Kidney (tissue), 14 donors: ENCODE data around the gene WTAP. TPM values are rescaled to one million over a fixed set of nuclear protein-coding genes. Genes with fewer than 3 reads are reported as not detected.

Source experiments
- DNase-seq, 5 donors: peaks; one replicate each; pipeline ENCODE4 v3.0.0-alpha.2; 2013 to 2020
- FAIRE-seq: peaks from 2 replicates; lab custom pipeline; 2012; peaks lifted over from hg19 to GRCh38; lab: Jason Lieb, UNC
- H3K27ac ChIP-seq, 2 donors: one replicate each; pipeline ENCODE4 v1.7.0; 2013; ENCODE audit warnings: low read depth in 2 of 2, low read length in 2 of 2, inconsistent platforms in 1 of 2
- H3K27me3 ChIP-seq: one replicate; pipeline ENCODE4 v1.7.1; 2013; ENCODE audit warnings: low read length, inconsistent platforms; ENCODE audit not compliant: control insufficient read depth, insufficient read depth
- H3K36me3 ChIP-seq, 3 donors: one replicate each; pipeline versions ENCODE4 v1.7.0 to v1.7.1; 2013; ENCODE audit warnings: low read length in 3 of 3, control low read depth in 1 of 3, inconsistent platforms in 1 of 3; ENCODE audit not compliant: insufficient read depth in 3 of 3, control insufficient read depth in 2 of 3
- H3K4me1 ChIP-seq, 3 donors: one replicate each; pipeline versions ENCODE4 v1.7.0 to v1.7.1; 2013; ENCODE audit warnings: low read length in 3 of 3, inconsistent platforms in 1 of 3, low read depth in 1 of 3; ENCODE audit not compliant: control insufficient read depth in 2 of 3, insufficient read depth in 2 of 3
- H3K4me3 ChIP-seq, 3 donors: one replicate each; pipeline versions ENCODE4 v1.7.0 to v1.8.1; 2013; ENCODE audit warnings: low read length in 3 of 3, control low read depth in 1 of 3, inconsistent platforms in 1 of 3
- H3K9ac ChIP-seq, 3 donors: one replicate each; pipeline versions ENCODE4 v1.7.0 to v1.7.1; 2013; ENCODE audit warnings: low read length in 3 of 3, control low read depth in 1 of 3, inconsistent platforms in 1 of 3
- H3K9me3 ChIP-seq, 3 donors: one replicate each; pipeline versions ENCODE4 v1.7.0 to v1.7.1; 2013; ENCODE audit warnings: low read length in 3 of 3, control low read depth in 1 of 3, inconsistent platforms in 1 of 3; ENCODE audit not compliant: control insufficient read depth in 2 of 3, insufficient read depth in 1 of 3
- intact Hi-C: fragments of 100-400 bp; cut with DNase I; formaldehyde crosslinking; loops from one replicate; pipeline ENCODE4 v1.11.1; 2022
- polyA plus RNA-seq: library from polyadenylated mRNA; stranded (reverse); fragments of 350-450 nt; fragmentation: Illumina TruSeq; extraction: RNeasy Lipid Tissue Mini Kit (QIAGEN cat#74804); gene quantifications from one replicate; pipeline ENCODE4 v1.2.3, GENCODE V29; 2014; ENCODE audit warnings: low read depth, low replicate concordance; ENCODE audit not compliant: insufficient read depth
- total RNA-seq: library from RNA; stranded (reverse); fragmentation: NEBNext Ultra II Directional; extraction: Animal tissue kit (Norgen Biotek cat#: 25700); gene quantifications from one replicate; pipeline ENCODE4 v1.2.1, GENCODE V29; 2021
- TF ChIP-seq, protein P1 (sequence below): IDR thresholded peaks from 3 replicates; pipeline ENCODE4 v1.5.1; 2012; ENCODE audit warnings: mild to moderate bottlenecking, moderate library complexity, borderline replicate concordance; ENCODE audit not compliant: insufficient read depth; ENCODE audit errors: extremely low read depth
- donor health status: control.
- donor health status: control.
- donor health status: control.
- donor health status: control.
- donor health status: control.
- donor health status: DM: yes; HTN: yes; CAD: no.
- donor health status: Normal renal cell carcinoma (clear cell type).

Gene WTAP
- total and polyA plus RNA-seq, 2 donors from 2014 or later, result 63.5 to 108 TPM

DNA sequence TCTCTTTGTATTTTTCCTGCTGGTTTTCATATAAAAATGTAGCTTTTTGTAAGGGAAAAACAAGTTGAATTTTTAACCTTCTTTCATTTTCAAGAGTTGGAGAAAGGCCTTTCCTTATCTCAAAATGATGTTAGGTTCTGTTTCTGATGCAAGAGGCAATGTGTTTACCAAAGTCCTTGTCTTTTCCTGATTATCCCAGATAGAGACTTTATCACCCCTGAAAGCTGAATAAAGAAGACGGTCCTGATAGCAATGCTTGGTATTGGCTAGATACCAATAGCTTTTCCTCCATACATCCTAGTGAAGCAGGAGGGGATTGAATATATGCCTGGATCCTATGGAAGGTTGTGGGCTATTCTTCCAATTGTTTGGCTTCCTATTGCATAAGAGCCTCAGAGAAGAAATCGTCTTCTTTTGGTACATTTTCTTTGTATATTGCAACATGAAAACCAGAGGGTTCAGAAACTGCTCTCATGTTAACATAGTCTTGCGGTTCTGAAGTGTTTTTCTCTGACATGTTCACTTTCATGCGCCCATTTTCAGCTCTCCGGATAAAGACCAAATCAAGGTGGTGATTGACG is 78.2 kb downstream of the WTAP start:
- H3K4me3 ChIP-seq, result no peak overlapping the region
- DNase-seq (no peak), FAIRE-seq (no peak)

More for the DNA sequence above, 78.2 kb downstream of the WTAP start:
- H3K27ac ChIP-seq, result no peak overlapping the region
- H3K36me3 ChIP-seq, result no peaks in the 10 kb centered on the region
- H3K27me3 ChIP-seq, result no peaks in the 10 kb centered on the region
- intact Hi-C loops, result no loop called here
- H3K4me1 ChIP-seq, result no peaks in the 10 kb centered on the region
- H3K9me3 ChIP-seq, result no peaks in the 10 kb centered on the region
- TF ChIP-seq, protein P1, sequence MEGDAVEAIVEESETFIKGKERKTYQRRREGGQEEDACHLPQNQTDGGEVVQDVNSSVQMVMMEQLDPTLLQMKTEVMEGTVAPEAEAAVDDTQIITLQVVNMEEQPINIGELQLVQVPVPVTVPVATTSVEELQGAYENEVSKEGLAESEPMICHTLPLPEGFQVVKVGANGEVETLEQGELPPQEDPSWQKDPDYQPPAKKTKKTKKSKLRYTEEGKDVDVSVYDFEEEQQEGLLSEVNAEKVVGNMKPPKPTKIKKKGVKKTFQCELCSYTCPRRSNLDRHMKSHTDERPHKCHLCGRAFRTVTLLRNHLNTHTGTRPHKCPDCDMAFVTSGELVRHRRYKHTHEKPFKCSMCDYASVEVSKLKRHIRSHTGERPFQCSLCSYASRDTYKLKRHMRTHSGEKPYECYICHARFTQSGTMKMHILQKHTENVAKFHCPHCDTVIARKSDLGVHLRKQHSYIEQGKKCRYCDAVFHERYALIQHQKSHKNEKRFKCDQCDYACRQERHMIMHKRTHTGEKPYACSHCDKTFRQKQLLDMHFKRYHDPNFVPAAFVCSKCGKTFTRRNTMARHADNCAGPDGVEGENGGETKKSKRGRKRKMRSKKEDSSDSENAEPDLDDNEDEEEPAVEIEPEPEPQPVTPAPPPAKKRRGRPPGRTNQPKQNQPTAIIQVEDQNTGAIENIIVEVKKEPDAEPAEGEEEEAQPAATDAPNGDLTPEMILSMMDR, result no peak
- no peak overlapping the region for H3K9ac ChIP-seq

Other genes with a start within 250 kb of the WTAP start
- gene SOD2, start 34.3 kb upstream of the WTAP start, total RNA-seq, result 1,836 TPM
- gene SOD2, start 34.3 kb upstream of the WTAP start, polyA plus RNA-seq, result 204 TPM
- 20.4 TPM for gene ACAT2, start 34.5 kb downstream of the WTAP start, total RNA-seq
- 30.5 TPM for gene ACAT2, start 34.5 kb downstream of the WTAP start, polyA plus RNA-seq
- gene TCP1, start 62.1 kb downstream of the WTAP start, total RNA-seq, result 130 TPM
- 121 TPM for gene TCP1, start 62.1 kb downstream of the WTAP start, polyA plus RNA-seq
- gene MRPL18, start 63.0 kb downstream of the WTAP start, total RNA-seq, result 56.7 TPM
- 87.2 TPM for gene MRPL18, start 63.0 kb downstream of the WTAP start, polyA plus RNA-seq
- not detected for gene PNLDC1, start 72.8 kb downstream of the WTAP start, total RNA-seq
- gene PNLDC1, start 72.8 kb downstream of the WTAP start, polyA plus RNA-seq, result 0.34 TPM
- not detected for gene MAS1, start 163.5 kb downstream of the WTAP start, total RNA-seq
- not detected for gene MAS1, start 163.5 kb downstream of the WTAP start, polyA plus RNA-seq
- gene IGF2R, start 241.6 kb downstream of the WTAP start, total RNA-seq, result 88.6 TPM
- 23.7 TPM for gene IGF2R, start 241.6 kb downstream of the WTAP start, polyA plus RNA-seq